ENCODE results near the gene DUSP11. TPM values are rescaled to one million over a fixed set of nuclear protein-coding genes. Genes with fewer than 3 reads are reported as not detected.

DUSP11 gene
- total and polyA plus RNA-seq, 4 donors, result 6.7 to 10.7 (median 9.2) TPM

GRCh38 chr2:73736855-73737779 lies 42.8 kb downstream of the DUSP11 start, which contains the start of gene TPRKB:
Gene TPRKB (minus strand): TSS chr2:73737345. CDS start chr2:73734569, 2,776 bp downstream.
- H3K36me3 ChIP-seq (ENCODE audit: control insufficient read depth in 4 of 4, insufficient read depth in 3 of 4, low read depth in 1 of 4, low read length in 3 of 4), result peaks cover 0 to 17% (median 13%) of the 10 kb centered on the region in 4 donors
- peak; percentile 56 to 71 for TF ChIP-seq RXRA (IDR thresholded peaks at IDR 0.05)
- TF ChIP-seq CTCF (IDR thresholded peaks at IDR 0.05; ENCODE audit: low read depth, low read length, missing input control), result no peak
- peak; percentile 43 for TF ChIP-seq TAF1 (conservative IDR thresholded peaks at IDR 0.05)
- TF ChIP-seq EGR1 (IDR thresholded peaks at IDR 0.05; ENCODE audit: low read depth in 2 of 2), result peak; percentile 94 to 98
- TF ChIP-seq HNF4G (IDR thresholded peaks at IDR 0.05), result no peak
- TF ChIP-seq ZBTB33 (IDR thresholded peaks at IDR 0.05), result peak; percentile 89
- TF ChIP-seq YY1 (IDR thresholded peaks at IDR 0.05), result peak; percentile 95
- peak; percentile 43 to 48 for TF ChIP-seq HNF4A (conservative IDR thresholded peaks at IDR 0.05)
- TF ChIP-seq FOXA1 (IDR thresholded peaks at IDR 0.05), result peak; percentile 56
- peak; percentile 98 for TF ChIP-seq NR2F2 (IDR thresholded peaks at IDR 0.05)
- peak; percentile 56 for TF ChIP-seq REST (IDR thresholded peaks at IDR 0.05)
- TF ChIP-seq SP1 (IDR thresholded peaks at IDR 0.05), result peak; percentile 88
- TF ChIP-seq RAD21 (IDR thresholded peaks at IDR 0.05), result peak; percentile 58 to 68
- no peak for TF ChIP-seq FOXA2 (IDR thresholded peaks at IDR 0.05)
- TF ChIP-seq JUND (IDR thresholded peaks at IDR 0.05), result peak; percentile 41 to 53
- TF ChIP-seq GABPA (IDR thresholded peaks at IDR 0.05 in 1 of 2, conservative IDR thresholded peaks at IDR 0.05 in 1 of 2), result peak; percentile 99 to 100
- TF ChIP-seq ATF3 (IDR thresholded peaks at IDR 0.05), result peak; percentile 20
- peak; percentile 98 for TF ChIP-seq MAX (IDR thresholded peaks at IDR 0.05)
- DNase-seq (ENCODE audit: low spot score), result peak; percentile 91
- H3K9me3 ChIP-seq (ENCODE audit: control insufficient read depth in 4 of 4, low read length in 3 of 4), result peaks cover 0 to 4% (median 3%) of the 10 kb centered on the region in 4 donors
- H3K27me3 ChIP-seq (ENCODE audit: control insufficient read depth in 4 of 4, insufficient read depth in 4 of 4, low read length in 3 of 4), result no peaks in the 10 kb centered on the region
- H3K4me1 ChIP-seq (ENCODE audit: control insufficient read depth in 4 of 4, insufficient read depth in 4 of 4, low read length in 3 of 4), result peaks cover 0 to 17% (median 12%) of the 10 kb centered on the region in 4 donors
- under 1% methylated on average over 49 of the region's 49 CpGs for WGBS
- peak within 1 kb of the TSS; percentile 68 to 79 for H3K9ac ChIP-seq (ENCODE audit: low read depth in 1 of 2, low read length in 2 of 2)
- peak within 1 kb of the TSS; percentile 70 to 100 (median 93) for H3K4me3 ChIP-seq (ENCODE audit: low read depth in 1 of 3, low read length in 3 of 3)
- peak within 1 kb of the TSS; percentile 43 to 64 for H3K27ac ChIP-seq (ENCODE audit: low read depth in 1 of 2, low read length in 2 of 2)
